AG04449 (cell line): Measurements from ENCODE around the gene CACNA2D3.

Experiments
- CTCF ChIA-PET: fragments of 350-600 bp; formaldehyde crosslinking; extraction: SDS; loops from one replicate; lab custom pipeline; 2021; ENCODE audit warnings: antibody characterized with exemption; lab: Yijun Ruan, JAX
- POLR2A ChIA-PET: fragments of 400-600, 350-600 bp; formaldehyde crosslinking; extraction: SDS; loops from one replicate; lab custom pipeline; 2020; ENCODE audit warnings: antibody characterized with exemption, inconsistent platforms; lab: Yijun Ruan, JAX
- DNase-seq: peaks from one replicate; pipeline ENCODE4 v3.0.0-alpha.2; 2010; ENCODE audit warnings: low read depth, low spot score
- H3K4me3 ChIP-seq: 2 replicates; pipeline ENCODE4 v1.5.1; 2011; ENCODE audit warnings: low read depth, mild to moderate bottlenecking, control low read depth, low read length
- TF ChIP-seq, protein P1 (sequence below): IDR thresholded peaks from one replicate; pipeline ENCODE4 v1.5.1; 2011; ENCODE audit warnings: mild to moderate bottlenecking, moderate library complexity, low read length, control low read depth, inconsistent platforms; ENCODE audit not compliant: insufficient read depth; ENCODE audit errors: missing control alignments

The CACNA2D3 gene

DNA sequence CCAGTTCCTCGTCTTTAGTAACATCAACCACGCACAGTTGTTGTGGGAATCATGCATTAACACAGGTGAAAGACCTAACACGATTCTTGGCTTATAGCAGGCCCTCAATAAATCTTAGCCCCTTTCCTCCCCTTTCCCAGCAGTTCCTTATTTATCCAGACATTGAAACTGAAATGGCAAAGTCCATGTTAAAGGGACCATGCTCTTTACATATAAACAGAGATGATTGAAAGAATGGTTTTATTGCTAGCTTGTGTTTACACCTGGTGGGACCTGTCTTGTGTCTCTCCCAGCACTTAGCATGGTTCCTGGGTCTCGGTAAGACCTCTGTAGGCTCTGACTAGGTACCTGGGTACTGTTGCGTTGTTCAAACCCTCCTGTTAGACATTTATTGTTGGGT is 553.7 kb downstream of the CACNA2D3 start:
- TF ChIP-seq, protein P1, sequence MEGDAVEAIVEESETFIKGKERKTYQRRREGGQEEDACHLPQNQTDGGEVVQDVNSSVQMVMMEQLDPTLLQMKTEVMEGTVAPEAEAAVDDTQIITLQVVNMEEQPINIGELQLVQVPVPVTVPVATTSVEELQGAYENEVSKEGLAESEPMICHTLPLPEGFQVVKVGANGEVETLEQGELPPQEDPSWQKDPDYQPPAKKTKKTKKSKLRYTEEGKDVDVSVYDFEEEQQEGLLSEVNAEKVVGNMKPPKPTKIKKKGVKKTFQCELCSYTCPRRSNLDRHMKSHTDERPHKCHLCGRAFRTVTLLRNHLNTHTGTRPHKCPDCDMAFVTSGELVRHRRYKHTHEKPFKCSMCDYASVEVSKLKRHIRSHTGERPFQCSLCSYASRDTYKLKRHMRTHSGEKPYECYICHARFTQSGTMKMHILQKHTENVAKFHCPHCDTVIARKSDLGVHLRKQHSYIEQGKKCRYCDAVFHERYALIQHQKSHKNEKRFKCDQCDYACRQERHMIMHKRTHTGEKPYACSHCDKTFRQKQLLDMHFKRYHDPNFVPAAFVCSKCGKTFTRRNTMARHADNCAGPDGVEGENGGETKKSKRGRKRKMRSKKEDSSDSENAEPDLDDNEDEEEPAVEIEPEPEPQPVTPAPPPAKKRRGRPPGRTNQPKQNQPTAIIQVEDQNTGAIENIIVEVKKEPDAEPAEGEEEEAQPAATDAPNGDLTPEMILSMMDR = no peak
- no peak overlapping the region for H3K4me3 ChIP-seq
- no peak for DNase-seq
- CTCF ChIA-PET = no interaction called here
- POLR2A ChIA-PET = no interaction called here

DNA sequence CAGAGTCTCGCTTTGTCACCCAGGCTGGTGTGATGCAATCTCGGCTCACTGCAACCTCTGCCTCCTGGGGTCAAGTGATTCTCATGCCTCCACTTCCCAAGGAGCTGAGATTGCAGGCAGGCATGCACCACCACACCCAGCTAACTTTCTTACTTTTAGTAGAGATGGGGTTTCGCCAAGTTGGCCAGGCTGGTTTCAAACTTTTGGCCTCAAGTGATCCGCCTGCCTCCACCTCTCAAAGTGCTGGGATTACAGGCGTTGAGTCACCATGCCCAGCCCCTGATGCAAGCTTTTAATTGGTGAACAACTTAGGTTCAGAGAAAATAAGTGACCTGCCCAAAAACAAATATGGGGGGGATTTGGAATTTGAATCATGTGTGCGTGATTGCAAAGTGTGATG is 559.4 kb downstream of the CACNA2D3 start:
- TF ChIP-seq, protein P1 = no peak
- H3K4me3 ChIP-seq = no peak overlapping the region
- POLR2A ChIA-PET = no interaction called here
- CTCF ChIA-PET = no interaction called here
- DNase-seq = no peak

DNA sequence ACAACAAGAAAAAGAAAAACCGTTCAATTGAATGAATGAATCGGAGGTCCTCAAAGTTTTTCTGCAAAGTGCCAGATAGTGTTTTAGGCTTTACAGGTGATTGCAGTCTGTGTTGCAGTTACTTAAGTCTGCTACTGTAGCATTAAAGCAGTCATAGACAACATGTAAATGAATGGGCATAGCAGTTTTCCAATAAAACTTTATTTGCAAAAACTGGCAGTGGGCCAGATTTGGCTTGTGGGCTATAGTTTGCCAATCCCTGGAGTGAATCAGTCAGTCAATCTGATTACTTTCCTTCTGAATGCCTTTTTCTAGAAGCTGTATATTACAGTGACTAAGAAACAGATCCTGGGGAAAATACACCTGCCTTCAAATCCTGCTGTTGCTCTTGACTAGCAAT is 562.9 kb downstream of the CACNA2D3 start:
- no peak overlapping the region for H3K4me3 ChIP-seq
- ChIA-PET CTCF (no interaction called here), POLR2A (no interaction called here)
- TF ChIP-seq, protein P1 = no peak
- no peak for DNase-seq

DNA sequence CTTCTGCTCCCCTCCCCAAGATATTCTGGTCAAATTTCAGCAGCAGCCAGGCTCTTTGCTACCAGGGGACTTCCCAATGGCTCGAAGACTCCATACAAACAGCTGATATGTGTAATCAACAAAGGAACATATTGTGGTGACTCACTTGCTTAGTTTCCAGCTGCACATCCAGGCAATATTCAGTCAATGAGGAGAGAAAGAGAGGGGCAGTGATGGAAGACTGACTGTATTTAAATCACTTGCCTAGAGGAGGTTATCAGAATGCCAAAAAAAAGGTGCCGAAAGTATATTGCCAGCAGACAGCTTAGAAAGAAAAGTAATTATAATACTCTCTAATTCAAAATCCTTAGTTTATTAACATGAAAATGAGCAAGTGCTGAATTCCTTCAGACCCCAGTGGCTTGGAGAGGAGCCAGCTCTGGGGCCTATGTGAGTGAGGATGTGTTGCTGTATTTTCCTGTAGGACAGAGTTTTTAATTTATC is 569.0 kb downstream of the CACNA2D3 start:
- POLR2A ChIA-PET = no interaction called here

DNA sequence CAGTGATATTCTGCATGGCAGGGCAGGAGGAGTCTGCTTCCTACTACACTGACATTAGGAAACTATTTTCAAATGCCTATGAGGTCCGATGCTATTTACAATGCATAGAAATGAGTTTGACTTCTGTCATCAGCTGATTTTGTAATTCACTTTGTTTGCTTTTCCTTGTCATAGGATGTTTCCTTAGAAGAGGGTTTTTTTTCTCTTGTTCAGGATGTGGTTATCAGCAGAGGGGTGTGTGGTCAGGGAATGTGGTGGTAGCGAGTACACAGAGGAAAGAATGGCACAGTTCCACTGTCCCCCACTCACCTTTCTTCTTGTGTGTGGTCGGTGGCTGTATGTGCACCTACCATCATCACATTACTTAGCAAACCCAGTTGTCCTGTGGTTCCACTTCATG is 574.0 kb downstream of the CACNA2D3 start:
- DNase-seq = no peak
- TF ChIP-seq, protein P1 = no peak
- POLR2A ChIA-PET = no interaction called here
- CTCF ChIA-PET = no interaction called here
- no peak overlapping the region for H3K4me3 ChIP-seq

More for the DNA sequence above, 569.0 kb downstream of the CACNA2D3 start:
- TF ChIP-seq, protein P1 = no peak
- H3K4me3 ChIP-seq = no peak overlapping the region
- CTCF ChIA-PET = no interaction called here
- no peak for DNase-seq

DNA sequence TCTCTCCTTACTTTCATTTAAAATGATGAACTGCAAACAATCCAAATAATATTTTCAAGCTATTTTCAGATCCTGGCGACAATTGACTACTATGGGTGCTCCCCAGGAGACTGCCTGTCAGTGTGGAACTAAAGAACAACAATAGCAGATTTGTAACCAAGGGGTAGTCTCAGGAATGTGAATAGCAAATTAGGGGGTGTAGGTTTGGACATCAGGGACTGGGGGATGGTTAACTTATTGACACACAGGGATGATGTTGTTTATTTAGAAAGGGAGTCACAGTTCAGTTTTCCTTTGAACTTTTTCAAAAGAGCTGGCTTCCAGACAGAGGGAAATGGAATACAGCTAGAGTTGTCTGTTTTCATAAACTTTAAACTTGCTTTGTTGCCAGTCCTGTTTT is 575.7 kb downstream of the CACNA2D3 start:
- H3K4me3 ChIP-seq = no peak overlapping the region
- no peak for DNase-seq
- ChIA-PET CTCF (no interaction called here), POLR2A (no interaction called here)
- TF ChIP-seq, protein P1 = no peak
